ENCODE data around the gene ATF5.
"Not testable (repeated sequence)": the region's sequence is repeated elsewhere in the genome, so short reads cannot be mapped to it uniquely, and the experiment has no call there.

The ATF5 gene

GRCh38 chr19:49949742-49950589 is 21.0 kb downstream of the ATF5 start:
- no peak for DNase-seq

DNA sequence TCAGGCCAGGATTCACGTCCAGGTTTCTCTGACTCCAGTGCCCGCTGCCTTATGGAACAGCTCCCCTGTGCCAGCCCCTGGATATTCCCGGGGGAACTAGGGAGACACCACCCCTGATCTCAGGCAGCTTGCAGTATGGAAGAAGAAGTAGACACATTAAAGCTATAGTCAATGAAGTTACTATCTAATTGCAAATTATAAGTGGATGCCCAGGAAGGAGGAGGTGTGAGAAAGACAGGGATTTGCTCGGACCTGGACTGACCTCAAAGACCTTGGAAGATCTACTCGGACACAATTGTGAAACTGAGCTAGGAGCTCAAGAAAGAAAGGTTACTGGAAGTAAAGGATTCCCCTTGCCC is 21.6 kb downstream of the ATF5 start:
- no peak for DNase-seq

GRCh38 chr19:49950956-49951526 is 22.0 kb downstream of the ATF5 start:
- DNase-seq = no peak

DNA sequence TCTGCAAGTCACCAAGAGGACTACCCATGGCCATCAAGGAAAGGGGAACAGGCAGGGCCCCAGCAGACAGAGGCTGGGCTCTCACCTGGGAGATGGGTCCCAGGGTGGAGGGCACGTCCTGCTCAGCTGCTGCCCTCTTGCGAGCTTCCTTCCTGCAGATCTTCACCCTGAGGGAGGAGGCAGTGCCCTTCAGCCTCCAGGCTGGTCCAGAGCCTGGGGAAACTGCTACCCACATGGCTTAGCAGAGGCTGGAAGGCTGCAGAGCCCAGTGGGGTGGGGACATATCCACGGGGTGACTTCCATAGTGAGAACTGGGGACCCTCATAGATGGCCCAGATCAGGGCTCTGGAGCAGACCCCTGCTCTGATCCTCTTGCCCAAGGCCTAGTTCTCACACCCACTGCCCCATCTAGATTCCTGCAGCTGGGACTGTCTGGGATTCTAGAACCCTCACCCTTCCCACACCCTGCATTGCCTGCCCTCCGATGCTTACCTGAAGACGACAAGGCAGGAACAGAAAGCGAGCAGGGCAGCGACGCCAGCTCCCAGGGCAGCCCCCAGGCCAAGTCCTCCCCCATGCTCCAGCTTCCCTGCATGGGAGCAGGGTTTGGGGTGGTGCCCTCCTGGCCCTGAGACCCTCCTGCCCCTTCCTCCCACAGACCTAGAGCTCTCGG is 22.9 kb downstream of the ATF5 start:
- no peak for DNase-seq

DNA sequence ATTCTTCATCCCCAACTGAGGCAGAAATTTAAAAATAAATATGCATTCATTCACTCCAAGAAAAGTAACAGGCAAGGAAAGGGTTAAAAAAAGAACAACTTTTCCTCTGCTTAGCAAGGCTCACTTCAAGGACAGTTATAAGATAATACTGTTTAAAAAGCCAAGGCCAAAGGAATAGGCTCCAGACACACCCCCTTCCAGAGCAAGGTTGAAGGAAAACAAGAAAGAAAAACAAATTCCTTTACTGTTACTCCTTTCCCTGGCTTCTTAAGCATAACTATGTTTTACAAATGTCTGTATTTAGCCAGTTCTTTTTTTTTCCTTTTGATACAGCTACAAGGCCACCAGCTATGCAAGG is 23.5 kb downstream of the ATF5 start:
- no peak for DNase-seq

GRCh38 chr19:49952906-49953305 is 23.9 kb downstream of the ATF5 start:
- DNase-seq = no peak

- DNase-seq = no peak
Observed at GRCh38 chr19:49953416-49953815, 24.4 kb downstream of the ATF5 start.

DNA sequence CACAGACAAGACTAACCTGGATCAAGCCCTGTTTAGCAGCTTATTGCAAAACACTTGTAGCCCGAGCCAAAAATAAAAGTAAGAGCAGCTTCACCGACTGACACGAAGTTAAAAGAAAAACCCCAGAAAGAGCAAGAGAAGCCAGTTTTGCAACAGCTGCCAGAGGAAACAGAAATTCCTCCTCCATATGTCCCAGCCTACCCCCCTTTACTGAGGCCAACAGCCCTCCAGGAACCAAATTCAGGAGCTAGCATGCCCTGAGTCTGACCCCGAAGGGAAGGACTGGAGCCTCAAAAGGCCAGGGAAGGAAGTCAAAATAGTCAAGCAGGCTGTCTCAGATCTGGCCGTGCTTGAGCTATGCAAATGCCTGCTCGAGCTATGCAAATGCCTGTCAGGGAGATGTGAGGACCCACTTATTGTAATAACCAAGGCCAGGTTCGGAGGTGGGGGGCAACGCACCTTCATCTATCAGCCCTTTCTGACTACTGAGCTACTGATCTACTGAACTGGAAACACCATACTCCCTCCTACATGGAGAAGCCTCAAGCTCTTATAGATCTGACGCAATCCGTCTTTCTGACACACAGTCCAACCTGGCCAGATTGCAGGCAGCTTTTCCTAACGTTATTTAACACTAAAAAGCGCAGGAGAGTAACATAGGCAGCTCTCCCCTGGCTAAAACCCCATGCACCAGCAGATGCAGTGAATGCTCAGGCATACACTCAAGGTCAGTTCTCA is 25.3 kb downstream of the ATF5 start:
- DNase-seq = no peak

DNA sequence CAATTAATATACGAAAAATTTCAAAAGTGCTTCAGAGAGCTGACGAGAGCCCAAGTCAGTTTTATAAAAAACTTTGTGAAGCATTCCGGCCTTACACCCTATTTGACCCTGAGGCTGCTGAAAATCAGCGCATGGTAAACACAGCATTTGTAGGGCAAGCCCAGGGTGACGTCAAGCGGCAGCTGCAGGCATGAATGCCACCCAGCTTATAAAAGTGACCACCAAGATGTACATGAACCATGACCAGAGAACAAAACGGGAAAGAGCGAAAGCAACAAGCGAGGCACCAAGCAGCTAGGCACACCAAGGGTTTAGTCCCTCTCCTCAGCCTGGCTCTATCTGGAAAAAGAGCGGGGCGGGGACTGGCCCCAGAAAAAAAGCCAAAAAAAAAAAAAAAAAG is 25.9 kb downstream of the ATF5 start:
- no peak for DNase-seq

- no peak for DNase-seq
Observed at GRCh38 chr19:49956115-49956495, 27.1 kb downstream of the ATF5 start.

DNA sequence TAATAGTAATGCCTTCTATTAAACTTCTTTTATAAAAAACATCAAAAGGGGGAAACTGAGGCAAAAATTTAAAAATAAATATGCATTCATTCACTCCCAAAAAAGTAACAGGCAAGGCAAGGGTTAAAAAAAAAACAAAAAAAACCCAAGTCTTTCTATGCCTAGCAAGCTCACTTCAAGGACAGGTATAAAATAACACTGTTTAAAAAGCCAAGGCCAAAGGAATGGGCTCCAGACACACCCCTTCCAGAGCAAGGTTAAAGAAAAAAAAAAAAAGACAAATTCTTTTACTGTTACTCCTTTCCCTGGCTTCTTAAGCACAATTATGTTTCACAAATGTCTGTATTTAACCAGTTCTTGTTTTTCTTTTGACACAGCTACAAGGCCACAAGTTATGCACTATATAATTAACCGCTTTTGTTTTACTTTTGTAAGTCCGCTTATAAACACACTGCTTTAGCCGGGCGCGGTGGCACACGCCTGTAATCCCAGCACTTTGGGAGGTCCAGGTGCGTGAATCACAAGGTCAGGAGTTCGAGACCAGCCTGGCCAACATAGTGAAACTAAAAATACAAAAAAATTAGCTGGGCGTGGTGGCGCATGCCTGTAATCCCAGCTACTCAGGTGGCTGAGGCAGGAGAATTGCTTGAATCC is 28.4 kb downstream of the ATF5 start:
- no peak for DNase-seq

- DNase-seq = not testable (repeated sequence)
Observed at GRCh38 chr19:49958144-49958543, 29.1 kb downstream of the ATF5 start.

- not testable (repeated sequence) for DNase-seq
Observed at GRCh38 chr19:49958596-49958995, 29.6 kb downstream of the ATF5 start.

- DNase-seq = not testable (repeated sequence)
Observed at GRCh38 chr19:49959892-49960291, 30.9 kb downstream of the ATF5 start.

GRCh38 chr19:49960980-49961379 is 32.0 kb downstream of the ATF5 start, which contains the start of gene SIGLEC11:
Gene SIGLEC11, minus strand, starts transcription at chr19:49961172. Its CDS starts 91 bp downstream, at chr19:49961081.
- not testable (repeated sequence) for DNase-seq

GRCh38 chr19:49968279-49968922 is 39.4 kb downstream of the ATF5 start:
- no peak for DNase-seq

GRCh38 chr19:49969355-49969754 is 40.4 kb downstream of the ATF5 start:
- not testable (repeated sequence) for DNase-seq

DNA sequence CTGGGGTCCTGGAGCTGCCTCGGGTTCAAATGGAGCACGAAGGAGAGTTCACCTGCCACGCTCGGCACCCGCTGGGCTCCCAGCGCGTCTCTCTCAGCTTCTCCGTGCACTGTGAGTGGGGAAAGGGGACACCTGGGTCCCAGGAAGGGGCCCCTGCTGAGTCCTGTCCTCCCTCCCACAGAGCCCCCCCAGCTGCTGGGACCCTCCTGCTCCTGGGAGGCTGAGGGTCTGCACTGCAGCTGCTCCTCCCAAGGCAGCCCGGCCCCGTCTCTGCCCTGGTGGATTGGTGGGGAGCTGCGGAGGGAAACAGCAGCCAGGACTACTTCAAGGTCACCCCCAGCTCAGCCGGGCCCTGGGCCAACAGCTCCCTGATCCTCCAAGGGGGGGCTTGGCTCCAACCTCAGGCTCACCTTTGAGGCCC is 43.0 kb downstream of the ATF5 start:
- DNase-seq = no peak

DNA sequence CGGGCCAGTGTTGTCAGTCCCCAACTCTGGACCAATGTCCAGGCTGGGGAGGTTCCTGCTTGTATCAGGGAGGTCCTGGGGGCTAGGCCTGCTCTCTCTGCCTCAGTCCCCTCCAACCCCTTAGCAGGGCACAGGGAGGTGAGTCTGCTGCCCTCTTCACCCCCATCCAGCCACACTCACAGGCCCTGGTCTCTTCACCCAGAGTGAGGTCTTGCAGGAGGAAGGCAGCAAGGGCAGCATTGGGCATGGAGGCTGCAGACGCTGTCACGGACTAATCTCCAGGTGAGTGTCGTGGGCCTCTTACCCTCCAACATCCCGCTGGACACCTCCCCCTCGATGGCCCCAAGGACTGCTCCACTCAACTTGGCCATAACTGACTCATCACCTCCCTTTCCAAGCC is 43.8 kb downstream of the ATF5 start:
- DNase-seq = no peak

DNA sequence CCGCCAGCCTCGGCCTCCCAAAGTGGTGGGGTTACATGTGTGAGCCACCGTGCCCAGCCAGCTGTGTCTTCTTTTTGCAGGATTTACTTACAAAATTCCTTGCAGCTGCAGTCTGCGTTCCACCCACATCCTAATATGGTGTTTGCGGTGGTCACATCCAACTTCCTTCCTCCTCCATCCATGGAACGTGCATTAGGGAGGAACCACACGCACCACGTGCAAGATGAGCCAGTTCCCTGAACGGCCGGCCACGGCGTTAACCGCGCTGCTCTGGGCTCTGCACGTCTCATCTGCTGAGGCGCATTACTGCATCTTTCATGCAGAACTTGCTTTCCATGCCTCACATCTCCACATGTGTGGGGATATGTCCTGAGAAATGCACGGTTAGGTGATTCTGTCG is 45.0 kb downstream of the ATF5 start:
- DNase-seq = no peak

GRCh38 chr19:49975051-49975450 is 46.0 kb downstream of the ATF5 start:
- no peak for DNase-seq

DNA sequence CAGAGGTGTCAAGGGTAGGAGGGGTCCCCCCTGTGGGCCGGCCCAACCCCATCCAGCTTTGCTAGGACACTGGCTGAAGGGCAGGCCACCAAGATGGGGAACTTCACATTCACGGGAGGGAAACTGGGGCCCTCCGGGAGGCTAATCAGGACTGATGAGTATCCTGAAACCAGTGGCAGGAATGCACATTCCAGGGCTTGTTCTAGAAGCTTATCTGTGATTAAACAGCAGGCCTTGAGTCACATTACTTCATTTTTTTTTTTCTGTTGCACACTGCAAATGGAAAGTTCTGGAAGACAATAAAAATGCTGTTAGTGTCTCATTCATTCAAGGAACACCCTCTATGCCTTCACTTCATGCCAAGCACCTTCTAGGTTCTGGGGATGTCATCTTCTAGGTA is 47.5 kb downstream of the ATF5 start:
- no peak for DNase-seq
